T-helper 17 cell (primary cell): ENCODE results near the gene HTR7. TPM values are rescaled to one million over a fixed set of nuclear protein-coding genes. Genes with fewer than 3 reads are reported as not detected.

Experiments used
- total RNA-seq, 4 donors: library from RNA in 2 of 4; stranded (reverse) in 2 of 4; gene quantifications; one replicate each; pipeline ENCODE4 v1.2.3 and lab custom pipeline; 2022 to 2026

The HTR7 gene
- total RNA-seq, 2 donors from 2014 or later: 0.23 TPM; not detected in 1

Other genes with a start within 250 kb of the HTR7 start
- gene RPP30, start 13.9 kb upstream of the HTR7 start, total RNA-seq: 10 to 100 TPM; 19.8 to 28.2 TPM
- not detected for gene ANKRD1, start 63.0 kb upstream of the HTR7 start, total RNA-seq